ENCODE data around the gene GNG7.
"Not testable (repeated sequence)": the region's sequence is repeated elsewhere in the genome, so short reads cannot be mapped to it uniquely, and the experiment has no call there.

GNG7 gene

DNA sequence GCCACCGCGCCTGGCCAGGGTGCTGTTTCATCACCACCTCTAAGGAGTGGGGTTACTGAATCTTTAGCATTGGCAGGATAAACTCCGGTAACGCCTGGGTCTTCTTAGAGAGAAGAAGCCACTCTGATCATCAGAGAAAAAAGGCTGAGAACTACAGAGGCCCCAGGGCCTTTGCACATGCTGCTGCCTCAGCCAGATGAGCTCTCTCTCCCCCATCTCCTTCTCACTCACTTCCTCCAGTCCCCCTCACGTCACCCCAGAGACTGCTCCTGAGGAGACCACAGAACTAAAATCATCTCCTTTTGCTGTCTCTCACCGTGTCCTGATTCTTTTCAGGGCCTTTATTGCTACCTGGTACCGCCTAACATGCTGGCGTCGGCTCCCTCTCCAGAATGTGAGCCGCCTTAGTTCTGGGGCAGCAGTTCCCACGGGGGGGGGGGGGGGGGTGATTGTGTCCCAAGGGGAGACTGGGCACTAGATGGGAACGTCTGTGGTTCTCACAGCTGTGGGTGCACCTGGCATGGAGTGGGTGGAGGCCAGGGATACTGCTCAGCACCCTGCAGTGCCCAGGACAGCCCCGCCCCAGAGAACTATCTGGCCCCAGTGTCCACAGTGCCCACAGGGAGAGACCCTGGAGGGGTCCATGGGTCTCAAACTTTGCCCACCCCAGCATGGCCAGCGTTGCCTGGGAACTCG, 23.8 kb upstream of the GNG7 start:
- DNase-seq = no peak

DNA sequence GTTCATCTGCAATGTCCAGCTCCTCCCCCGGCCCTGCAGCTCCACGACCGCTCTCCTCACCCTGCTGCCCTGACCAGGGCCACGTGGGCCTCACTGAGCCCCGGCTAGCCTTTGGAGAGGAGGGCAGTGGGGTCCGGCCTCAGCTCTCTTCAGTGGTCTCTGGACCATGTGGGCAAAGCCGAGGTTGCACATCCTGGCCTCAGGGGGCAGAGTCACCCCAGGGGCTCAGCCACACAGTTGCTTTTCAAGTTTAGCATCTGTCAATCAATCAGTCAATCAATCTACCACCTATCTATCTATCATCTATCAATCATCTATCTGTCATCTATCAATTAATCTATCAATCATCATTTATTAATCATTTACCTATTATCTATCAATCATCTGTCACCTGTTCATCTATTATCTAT, 21.7 kb upstream of the GNG7 start:
- no peak for DNase-seq

DNA sequence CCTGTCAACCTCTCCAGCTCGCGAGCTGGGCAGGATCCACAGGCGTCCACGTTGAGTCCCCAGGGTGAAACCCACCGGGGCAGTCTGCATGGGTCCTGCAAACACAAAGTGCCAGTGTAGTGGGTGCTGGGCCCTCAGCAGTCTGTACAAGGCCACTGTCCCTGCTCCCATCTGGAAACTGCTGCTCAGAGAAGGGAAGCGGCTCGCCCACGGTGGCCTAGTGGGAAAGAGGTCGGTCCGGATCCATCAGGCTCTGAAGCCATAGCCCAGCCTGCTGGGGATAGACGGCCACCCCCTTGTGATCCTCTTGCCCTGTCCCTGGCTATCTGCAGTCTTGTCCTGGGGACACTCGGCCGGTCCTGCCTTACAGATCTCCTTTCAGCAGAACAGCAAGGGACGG, 21.3 kb upstream of the GNG7 start:
- DNase-seq = no peak

DNA sequence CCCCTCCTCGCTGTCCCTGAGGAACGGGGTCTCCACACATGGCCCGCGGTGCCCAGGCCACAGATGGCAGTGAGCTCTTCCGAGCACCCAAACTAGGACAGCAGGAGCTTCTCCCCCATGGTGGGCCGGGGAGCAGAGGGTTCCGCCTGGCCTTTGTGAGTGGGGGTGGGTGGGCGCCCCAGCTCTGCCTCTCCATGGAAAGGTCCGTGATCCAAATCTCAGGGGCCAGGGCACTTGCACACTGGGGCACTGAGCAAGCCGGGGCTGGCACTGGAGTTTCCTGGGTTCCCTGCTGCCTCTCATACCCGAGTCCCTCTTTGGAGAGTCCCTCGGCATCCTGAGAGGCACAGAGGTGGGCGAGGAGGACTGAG, 20.8 kb upstream of the GNG7 start:
- no peak for DNase-seq

DNA sequence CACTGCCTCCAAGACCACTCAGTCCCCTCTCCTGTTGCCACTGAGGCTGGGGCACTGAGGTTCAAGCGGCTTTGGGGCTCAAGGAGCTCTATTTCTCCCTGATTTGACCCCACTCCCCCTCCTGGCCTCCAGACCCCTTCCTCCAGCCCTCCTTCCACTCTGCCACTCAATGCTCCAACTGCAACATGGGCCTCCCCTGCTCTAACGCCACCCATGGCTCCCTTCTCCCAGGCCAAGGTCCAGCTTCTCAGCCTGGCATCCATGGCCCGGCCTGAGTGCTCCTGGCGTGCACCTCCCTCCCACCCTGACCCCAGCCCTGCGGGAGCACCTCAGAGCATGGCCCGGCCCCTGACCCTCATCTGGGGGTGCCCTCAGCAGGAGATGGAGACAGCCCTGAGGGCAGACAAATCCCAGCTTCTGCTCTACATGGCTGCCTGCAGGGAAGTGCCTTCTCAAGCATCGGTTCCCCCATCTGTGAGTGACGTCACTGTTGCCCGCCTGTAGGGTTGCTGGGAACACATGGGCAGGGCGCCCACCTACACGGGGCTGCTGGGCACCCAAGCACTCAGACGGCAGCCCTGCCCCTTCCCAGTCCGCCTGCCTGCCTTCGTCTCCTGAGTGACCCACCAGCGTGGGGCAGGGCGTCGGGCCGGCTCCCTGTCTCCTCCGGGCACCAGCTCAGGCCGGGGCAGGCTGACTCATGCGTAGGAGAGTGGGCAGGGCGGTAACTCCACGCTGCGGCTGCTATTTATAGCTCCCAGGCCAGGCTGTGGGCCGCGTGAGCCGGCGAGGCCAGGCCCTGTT, 20.2 kb upstream of the GNG7 start:
- DNase-seq = no peak

DNA sequence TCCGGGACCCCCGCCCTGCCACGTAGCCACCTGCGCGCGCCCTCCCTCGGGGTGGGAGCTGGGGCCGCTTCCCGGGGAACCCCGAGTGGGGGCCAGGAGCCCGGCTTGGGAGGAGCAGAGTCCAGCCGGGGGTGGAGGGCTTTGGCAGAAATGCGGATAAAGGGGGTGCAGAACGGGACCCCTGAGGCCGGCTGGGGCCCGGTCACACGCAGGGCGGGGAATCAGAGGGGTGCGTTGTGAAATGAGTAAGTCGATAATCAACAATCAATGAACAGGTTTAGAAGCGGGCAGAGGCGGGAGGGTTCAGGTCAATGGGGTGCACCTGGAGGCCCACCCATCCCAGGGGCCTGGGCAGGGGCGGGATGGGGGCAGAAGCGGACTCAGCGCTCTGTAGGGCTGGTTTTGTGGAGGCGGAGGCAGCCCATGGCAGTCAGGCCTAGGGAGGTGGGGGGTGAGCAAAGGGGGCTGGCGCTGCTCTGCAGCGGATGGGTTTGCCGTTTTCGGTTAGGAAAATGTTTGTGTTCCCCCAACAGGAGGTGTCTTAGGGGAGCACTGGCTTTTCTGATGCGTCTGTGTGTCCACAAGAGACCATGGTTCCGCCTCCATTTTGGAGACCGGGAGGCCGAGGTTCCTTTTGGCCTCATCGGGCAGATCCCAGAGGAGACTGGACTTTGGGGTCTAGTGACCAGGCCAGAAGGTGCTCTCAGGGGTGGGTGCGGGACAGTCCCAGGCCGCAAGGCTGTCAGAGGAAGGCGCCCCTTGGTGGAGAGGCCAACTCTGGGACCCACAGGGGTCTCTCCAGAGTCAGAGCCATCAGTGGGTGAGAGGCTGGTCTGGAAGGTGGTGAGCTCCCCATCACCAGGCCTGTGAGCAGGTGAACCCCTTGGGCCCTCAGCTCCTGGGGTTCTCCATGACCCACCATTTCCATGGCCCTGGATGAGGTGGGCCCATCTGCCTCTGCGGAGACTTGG, 19.4 kb upstream of the GNG7 start:
- DNase-seq = no peak

DNA sequence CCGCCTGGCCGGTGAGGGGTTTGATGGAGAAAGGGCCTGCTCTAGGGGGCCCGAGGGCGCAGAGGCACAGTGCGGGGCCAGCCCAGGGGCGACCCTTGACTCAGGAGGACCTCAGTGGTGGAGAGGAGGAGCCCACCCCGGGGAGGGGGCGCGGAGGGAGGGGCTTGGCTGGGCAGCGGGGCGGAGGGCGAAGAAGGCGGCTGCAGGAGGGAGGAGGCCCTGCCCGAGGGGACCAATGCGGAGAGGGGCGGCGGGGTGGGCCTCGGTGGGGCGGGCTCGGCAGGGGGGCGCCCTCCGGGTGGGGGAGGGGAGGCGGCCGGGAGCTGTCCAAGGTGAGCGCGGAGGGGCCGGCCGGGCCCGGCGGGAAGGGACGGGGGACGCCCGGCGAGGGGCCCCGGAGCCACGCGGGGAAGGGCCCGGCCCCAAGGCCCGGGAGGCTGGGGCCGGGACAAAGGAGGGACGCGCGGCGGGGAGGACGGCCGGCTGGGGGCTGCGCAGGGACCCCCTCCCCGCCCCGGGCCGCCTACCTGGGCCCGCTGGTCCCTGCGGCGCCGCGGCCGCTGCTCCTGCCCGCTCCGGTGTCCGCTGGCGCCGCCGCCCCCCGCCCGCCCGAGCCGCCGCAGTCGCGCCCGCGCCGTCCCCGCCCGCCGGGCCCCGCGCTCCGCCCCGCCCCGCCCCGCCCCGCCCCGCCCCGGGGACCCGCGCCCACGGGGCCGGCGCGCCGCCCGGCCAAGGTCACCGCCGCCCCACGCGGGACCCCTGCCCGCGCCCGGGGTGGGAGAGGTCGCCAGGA, 18.5 kb upstream of the GNG7 start, which contains the start of gene DIRAS1:
DIRAS1 (minus strand) TSS at position 596 of the 793 bp plus-strand sequence. CDS start 3,566 bp downstream, outside the sequence.
- DNase-seq = no peak

DNA sequence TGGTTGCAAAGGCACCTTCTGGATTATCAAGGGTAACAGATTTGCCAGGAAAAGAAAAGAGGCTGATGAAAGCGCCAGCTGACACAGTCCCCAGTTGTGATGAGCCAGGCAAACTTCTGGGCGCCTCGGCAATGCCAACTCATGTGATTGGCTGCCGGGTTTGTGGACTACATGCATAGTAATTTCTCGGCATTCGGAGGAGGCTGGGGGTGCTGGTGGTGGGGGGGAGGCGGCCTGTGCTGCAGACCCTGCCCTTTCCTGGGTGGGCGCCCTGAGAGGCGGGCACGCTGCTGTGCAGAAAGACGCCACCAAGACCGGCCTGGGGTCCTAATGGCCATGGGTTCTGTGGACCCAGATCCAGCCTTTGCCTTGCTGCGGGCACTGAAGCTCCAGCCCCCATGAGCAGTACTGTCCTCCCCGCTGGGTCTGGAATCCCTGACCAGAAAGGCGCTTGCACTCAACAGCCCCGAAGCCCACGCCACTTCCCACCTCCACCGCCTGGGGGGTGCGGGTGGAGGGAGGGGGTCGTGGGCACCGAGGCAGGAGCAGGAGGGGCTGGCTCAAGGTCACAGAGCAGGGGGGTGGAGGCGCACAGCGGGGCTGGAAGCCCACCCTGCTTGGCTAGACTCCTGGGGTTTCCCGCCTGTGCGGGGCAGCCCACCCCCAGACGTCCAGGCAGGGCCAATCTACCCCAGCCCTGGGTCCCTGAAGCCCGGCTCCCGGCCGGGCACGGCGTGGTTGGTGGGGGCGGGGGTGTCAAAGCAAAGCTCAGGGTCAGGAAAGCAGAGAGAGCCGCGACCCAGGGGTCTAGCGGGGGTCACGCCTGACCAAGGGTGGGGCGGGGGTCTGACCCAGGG, 17.7 kb upstream of the GNG7 start:
- no peak for DNase-seq

DNA sequence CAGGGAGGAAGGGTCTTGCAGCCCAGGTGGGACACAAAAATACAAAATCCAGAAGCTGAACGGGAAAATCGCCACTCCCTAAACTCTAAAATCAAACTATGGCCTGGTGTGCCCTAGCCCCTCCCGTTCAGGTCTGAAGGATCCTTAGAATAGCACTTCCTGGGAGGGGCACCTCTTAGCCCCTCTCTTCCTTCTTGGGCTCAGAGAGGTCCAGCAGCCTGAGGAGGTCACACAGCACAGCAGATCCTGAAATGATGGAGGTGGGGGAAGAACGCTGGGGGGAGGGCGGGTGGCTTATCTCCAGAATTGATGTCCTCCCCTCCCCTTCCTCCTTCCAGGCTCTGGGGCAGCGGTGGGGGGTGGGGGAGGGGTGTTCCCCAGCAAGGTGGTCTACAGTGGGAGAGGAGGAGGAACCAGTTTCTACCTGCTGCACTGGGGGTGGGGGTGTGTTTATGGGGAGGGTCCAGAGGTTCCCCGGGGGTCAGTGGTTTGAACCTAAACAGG, 16.8 kb upstream of the GNG7 start:
- no peak for DNase-seq

DNA sequence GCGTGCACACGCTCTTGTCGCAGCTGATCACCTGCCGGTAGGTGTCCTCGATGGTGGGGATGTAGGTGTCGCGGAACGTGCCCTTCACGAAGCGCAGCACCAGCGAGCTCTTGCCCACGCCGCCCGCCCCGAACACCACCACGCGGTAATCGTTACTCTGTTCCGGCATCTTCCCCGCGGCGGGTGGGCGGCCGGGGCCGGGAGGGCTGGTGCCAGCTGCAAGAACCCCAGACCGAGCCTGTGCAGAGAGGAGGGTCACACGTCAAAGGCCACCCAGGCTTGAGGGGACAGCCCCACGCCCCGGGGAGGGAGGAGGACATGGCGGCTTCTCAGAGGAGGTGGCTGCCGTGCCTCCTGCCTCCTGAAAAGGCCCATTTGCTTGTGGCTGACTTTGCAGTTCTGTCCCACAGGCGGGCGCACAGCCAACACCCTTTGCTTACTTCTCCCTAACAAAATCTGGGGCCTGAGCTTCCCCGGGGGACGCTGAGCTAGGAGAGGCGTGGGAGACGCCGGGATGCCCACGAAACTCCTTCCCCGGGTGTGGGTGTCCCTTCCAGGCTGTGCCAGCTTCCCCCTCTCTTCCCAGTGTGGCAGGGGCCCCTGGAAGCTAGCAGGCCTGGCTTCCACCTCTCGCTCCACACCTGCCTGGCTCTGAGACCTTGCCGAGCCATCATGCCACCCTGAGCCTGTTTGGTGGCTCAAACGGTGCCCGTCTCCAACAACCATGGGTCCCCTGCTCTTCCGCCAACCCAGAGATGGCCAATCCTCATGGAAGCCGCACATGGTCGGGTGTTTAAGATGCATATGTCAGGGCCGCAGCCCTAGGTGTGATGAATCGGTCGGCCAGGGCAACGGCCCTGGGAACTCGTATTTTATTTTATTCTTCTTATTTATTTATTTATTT, 15.4 kb upstream of the GNG7 start:
- no peak for DNase-seq

DNA sequence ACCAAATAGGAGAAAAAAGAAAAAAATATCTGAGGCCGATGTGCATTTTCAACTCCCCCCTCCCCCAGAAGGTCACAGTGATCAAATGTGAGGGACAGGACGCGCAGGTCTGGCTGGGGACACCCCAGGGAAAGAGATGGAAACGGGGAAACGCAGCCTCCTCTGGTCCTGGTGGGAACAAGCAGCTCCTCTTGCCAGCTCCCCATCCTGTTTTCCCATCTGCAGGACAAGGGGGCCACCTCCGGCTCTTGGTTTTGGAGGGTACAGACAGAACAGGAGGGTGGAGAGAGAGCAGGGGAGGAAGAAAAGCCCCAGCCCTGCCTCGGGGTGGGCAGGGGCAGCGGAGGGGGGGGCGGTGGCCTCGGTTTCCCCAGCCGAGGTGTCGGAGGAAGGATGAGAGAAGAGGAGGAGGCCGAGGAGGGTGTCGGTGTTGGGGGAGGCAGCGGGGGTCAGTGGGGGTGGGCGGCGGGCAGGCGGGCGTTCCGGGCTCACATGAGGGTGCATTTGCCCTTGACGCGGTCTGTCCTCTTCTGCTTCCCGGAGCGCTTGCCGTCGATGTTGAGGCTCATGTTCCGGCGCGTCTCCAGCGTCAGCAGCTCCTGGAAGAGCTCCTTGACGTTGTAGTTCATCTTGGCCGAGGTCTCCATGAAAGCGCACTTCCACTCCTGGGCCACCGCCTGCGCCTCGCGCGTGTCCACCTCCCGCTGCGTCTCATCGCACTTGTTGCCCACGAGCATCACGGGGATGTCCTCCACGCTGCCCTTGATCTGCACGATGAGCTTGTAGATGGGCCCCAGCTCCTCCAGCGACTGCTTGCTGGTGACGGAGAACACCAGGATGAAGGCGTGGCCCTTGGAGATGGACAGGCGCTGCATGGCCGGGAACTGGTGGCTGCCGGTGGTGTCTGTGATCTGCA, 14.5 kb upstream of the GNG7 start:
- no peak for DNase-seq

DNA sequence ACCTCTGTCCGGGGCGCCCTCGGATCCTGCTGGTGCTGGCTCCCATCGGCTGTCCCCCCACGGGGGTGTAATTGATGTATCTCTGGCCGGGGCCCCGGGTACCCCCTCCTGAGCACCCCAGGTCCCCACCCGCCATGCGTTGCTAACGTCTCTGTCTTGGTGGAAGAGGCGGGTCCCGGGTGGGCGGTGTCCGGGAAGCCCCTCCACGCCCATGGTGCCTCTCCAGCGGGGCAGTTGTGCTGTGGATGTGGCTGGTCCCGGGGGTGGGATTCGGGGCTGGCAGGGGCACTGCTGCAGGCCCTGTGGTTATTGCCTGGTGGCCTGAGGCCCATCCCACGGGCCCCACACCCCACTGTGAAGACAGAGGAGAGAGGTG, 13.8 kb upstream of the GNG7 start:
- no peak for DNase-seq

DNA sequence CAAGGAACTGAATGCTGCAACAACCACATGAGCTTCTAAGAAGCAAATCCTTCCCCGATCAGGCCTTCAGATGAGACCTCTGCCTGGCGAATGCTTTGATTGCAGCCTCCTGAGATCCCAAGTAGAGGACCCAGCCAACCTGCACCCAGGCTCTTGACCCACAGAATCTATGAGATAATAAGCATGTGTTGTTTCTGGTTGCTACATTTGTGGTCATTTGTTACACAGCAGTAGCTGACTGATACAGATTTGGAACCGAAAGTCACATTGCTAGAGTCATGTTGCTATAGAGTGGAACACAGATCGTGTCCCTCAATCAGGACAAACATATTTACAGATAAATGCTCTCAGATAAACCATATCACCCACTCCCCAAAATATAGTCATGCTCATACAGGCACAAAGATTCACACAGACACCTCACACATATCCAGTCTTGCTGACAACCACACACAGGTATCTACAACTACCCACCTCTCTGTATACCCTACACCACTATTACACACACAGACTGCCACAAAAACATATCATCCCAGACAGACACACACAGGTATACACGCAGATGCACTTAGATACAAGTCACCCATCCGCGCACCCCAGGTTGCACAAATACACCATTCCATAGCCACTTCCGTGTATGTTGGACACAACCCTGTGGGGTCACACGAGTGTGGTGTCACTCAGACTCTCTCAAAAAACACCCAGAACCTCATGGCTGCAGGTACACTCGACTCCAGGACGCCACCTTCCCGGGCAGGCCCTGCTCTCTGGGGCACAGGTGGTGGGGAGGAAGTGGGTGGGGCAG, 13.2 kb upstream of the GNG7 start:
- no peak for DNase-seq

DNA sequence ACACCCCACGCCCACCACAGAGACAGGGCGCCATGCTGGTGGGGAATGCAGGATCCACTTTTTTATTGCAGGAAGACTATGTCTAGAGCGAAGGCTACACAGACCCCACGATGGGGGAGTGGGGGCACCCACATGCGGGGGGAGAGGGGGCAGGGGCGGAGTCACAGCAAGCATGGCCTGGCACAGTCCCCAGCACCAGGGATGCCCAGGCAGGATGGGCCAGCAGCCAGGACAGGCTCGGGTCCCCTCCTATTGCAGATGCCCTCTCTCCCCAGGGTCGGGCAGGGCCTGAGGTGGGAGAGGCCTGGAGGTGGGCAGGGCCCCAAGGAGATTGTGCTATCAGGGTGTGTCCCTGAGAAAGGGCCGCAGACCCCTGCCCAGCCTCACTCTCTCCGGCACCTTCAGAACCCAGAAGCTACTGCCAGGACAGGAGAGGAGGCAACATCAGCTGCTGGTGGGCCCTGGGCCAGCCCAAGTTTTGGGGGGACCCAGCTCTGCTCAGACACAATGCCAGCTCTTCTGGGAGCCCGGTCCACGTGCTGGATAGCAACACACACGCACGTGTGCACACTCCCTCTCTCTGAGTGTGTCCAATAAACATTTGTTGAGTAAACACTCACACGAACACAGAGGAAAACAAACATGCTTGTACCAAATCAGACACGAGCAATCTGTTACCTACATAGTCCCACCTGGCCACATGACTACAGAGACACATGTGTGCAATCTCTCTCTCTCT, 12.2 kb upstream of the GNG7 start:
- no peak for DNase-seq

DNA sequence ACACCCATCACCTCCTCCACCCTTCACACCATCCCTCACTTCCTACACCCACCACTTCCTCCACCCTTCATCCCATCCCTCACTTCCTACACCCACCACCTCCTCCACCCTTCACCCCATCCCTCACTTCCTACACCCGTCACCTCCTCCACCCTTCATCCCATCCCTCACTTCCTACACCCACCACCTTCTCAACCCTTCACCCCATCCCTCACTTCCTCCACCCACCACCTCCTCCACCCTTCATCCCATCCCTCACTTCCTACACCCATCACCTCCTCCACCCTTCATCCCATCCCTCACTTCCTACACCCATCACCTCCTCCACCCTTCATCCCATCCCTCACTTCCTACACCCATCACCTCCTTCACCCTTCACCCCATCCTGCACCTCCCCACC, 11.6 kb upstream of the GNG7 start:
- DNase-seq = not testable (repeated sequence)

DNA sequence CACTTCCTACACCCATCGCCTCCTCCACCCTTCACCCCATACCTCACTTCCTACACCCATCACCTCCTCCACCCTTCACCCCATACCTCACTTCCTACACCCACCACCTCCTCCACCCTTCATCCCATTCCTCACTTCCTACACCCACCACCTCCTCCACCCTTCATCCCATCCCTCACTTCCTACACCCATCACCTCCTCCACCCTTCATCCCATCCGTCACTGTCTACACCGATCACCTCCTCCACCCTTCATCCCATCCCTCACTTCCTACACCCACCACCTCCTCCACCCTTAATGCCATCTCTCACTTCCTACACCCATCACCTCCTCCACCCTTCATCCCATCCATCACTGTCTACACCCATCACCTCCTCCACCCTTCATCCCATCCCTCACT, 10.7 kb upstream of the GNG7 start:
- DNase-seq = not testable (repeated sequence)

DNA sequence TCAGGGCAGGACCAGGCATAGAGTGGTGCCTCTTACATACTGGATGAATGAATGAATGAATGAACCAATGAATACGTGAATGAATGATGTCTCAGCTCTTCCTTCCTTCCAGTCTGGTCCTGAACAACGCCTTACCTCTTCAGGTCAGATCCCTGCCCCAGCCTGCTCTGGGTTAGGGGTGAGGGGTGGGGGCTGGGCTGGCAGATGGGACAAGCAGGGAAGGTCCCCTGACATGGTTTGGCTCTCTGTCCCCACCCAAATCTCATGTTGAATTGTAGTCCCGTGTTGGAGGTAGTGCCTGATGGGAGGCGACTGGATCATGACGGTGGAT, 9.3 kb upstream of the GNG7 start:
- DNase-seq = no peak

Measured in NCI-H774 (cell line).